SK-N-SH treated with all-trans-retinoic acid at 6 μM for 48 hours (cell line): ENCODE results near the gene LRTM1.

ENCODE experiments used
- ATAC-seq: fragments of 200-7000 bp; cut with Tn5 transposase; 3 replicates; pipeline ENCODE4 v1.9.1; 2020; ENCODE audit warnings: mild to moderate bottlenecking, moderate library complexity
- BACH2 ChIP-seq: fragments of 250-450 bp; sonication (Bioruptor Pico); IDR thresholded peaks from 2 replicates; pipeline ENCODE4 v1.9.0; 2021; ENCODE audit warnings: mild to moderate bottlenecking, borderline replicate concordance
- CSDC2 ChIP-seq: fragments of 250-450 bp; sonication (Bioruptor Pico); IDR thresholded peaks from 2 replicates; pipeline ENCODE4 v1.5.0; 2020; ENCODE audit warnings: mild to moderate bottlenecking, moderate library complexity
- ESRRG ChIP-seq: fragments of 250-450 bp; sonication (Bioruptor Pico); IDR thresholded peaks from 2 replicates; pipeline ENCODE4 v1.6.1; 2021; ENCODE audit warnings: mild to moderate bottlenecking
- GLIS3 ChIP-seq: fragments of 250-450 bp; sonication (Bioruptor Pico); IDR thresholded peaks from 2 replicates; pipeline ENCODE4 v1.5.0; 2020; ENCODE audit warnings: mild to moderate bottlenecking, moderate library complexity
- ISL1 ChIP-seq: fragments of 250-450 bp; sonication (Bioruptor Pico); IDR thresholded peaks from 2 replicates; pipeline ENCODE4 v2.1.2; 2022; ENCODE audit warnings: mild to moderate bottlenecking, moderate library complexity
- OSR1 ChIP-seq: fragments of 250-450 bp; sonication (Bioruptor Pico); IDR thresholded peaks from 2 replicates; pipeline ENCODE4 v1.8.0; 2022; ENCODE audit warnings: moderate library complexity, mild to moderate bottlenecking, inconsistent platforms
- PPARA ChIP-seq: fragments of 250-450 bp; sonication (Bioruptor Pico); IDR thresholded peaks from 2 replicates; pipeline ENCODE4 v1.5.0; 2020; ENCODE audit warnings: mild to moderate bottlenecking, borderline replicate concordance
- RARB ChIP-seq: fragments of 250-450 bp; sonication (Bioruptor Pico); IDR thresholded peaks from 2 replicates; pipeline ENCODE4 v1.8.0; 2021; ENCODE audit warnings: mild to moderate bottlenecking, moderate library complexity
- SNAI2 ChIP-seq: fragments of 250-450 bp; sonication (Bioruptor Pico); IDR thresholded peaks from 2 replicates; pipeline ENCODE4 v1.5.0; 2020; ENCODE audit warnings: mild to moderate bottlenecking, moderate library complexity
- TCF4 ChIP-seq: fragments of 250-450 bp; sonication (Bioruptor Pico); IDR thresholded peaks from 2 replicates; pipeline ENCODE4 v1.8.0; 2021; ENCODE audit warnings: mild to moderate bottlenecking, moderate library complexity, borderline replicate concordance
- TOX ChIP-seq: fragments of 250-450 bp; sonication (Bioruptor Pico); IDR thresholded peaks from 2 replicates; pipeline ENCODE4 v1.8.0; 2021; ENCODE audit warnings: mild to moderate bottlenecking, moderate library complexity, borderline replicate concordance
- ZC3H10 ChIP-seq: fragments of 250-450 bp; sonication (Bioruptor Pico); IDR thresholded peaks from 2 replicates; pipeline ENCODE4 v1.5.1; 2021; ENCODE audit warnings: mild to moderate bottlenecking, moderate library complexity
- ZFP3 ChIP-seq: fragments of 250-450 bp; sonication (Bioruptor Pico); IDR thresholded peaks from 2 replicates; pipeline ENCODE4 v1.5.0; 2020; ENCODE audit warnings: mild to moderate bottlenecking, moderate library complexity
- ZNF565 ChIP-seq: fragments of 450-650 bp; formaldehyde crosslinking; conservative IDR thresholded peaks from 2 replicates; pipeline ENCODE4 v1.5.0; 2020; ENCODE audit warnings: low read depth, mild to moderate bottlenecking, moderate library complexity
- ZNF70 ChIP-seq: fragments of 450-650 bp; formaldehyde crosslinking; IDR thresholded peaks from 2 replicates; pipeline ENCODE4 v1.5.0; 2020; ENCODE audit warnings: mild to moderate bottlenecking, moderate library complexity
- ZNF8 ChIP-seq: fragments of 450-650 bp; formaldehyde crosslinking; IDR thresholded peaks from 2 replicates; pipeline ENCODE4 v1.5.0; 2020; ENCODE audit warnings: mild to moderate bottlenecking, moderate library complexity
- TF ChIP-seq, protein P1 (sequence below): fragments of 250-450 bp; sonication (Bioruptor Pico); IDR thresholded peaks from 2 replicates; pipeline ENCODE4 v1.5.1; 2020; ENCODE audit warnings: low read depth, mild to moderate bottlenecking, moderate library complexity
- TF ChIP-seq, protein P2 (sequence below): fragments of 250-450 bp; sonication (Bioruptor Pico); IDR thresholded peaks from 2 replicates; pipeline ENCODE4 v1.8.0; 2020; ENCODE audit warnings: mild to moderate bottlenecking, moderate library complexity, borderline replicate concordance
- TF ChIP-seq, protein P3 (sequence below): fragments of 250-450 bp; sonication (Bioruptor Pico); IDR thresholded peaks from 2 replicates; pipeline ENCODE4 v1.8.0; 2021; ENCODE audit warnings: low read depth, mild to moderate bottlenecking, moderate library complexity, borderline replicate concordance
- TF ChIP-seq, protein P4 (sequence below): fragments of 250-450 bp; sonication (Bioruptor Pico); IDR thresholded peaks from 2 replicates; pipeline ENCODE4 v1.5.0; 2020; ENCODE audit warnings: mild to moderate bottlenecking, moderate library complexity
- TF ChIP-seq, protein P5 (sequence below): fragments of 250-450 bp; sonication (Bioruptor Pico); IDR thresholded peaks from 2 replicates; pipeline ENCODE4 v1.5.1; 2021; ENCODE audit warnings: mild to moderate bottlenecking, moderate library complexity

Gene LRTM1

DNA sequence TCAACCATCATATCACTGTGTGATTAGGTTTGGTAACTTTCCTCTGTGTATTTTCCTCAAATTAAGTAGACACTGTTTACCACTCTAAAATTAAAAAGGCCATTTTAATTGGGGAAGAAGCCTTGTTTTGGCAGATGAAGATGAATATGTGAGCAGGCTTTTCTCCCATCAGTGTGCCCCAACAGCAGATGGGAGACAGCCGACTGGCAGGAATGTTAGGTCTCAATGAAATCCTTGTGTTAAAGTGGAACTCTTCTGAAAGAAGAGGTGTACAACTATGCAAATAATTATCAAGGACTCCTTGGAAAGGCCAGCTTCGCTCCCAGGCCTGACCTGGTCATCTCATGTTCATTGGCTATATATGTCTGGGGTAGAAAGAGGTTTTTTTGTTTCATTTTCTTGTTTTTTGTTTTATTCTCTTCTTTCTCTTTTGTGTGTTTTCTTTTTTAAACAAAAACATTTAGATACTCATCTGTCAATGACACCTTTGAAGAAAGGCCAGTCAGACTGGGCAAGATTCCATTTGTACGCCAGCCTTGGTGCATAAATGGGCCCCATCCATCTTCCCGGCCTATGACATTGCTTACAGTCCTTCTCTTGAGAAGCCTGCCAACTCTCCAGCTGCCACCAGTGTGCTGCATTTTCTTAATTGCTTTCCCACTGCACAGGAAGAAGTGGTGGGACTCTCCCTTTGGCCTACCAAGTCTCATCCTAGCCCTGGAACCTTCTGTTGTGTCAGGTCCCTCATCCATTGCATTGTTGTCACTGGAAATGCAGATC, 25.8 kb downstream of the LRTM1 start:
- no peak for ATAC-seq
- TF ChIP-seq PPARA (no peak), CSDC2 (CRISPR knock-in tag) (no peak), SNAI2 (no peak), GLIS3 (CRISPR knock-in tag) (no peak), BACH2 (CRISPR knock-in tag) (no peak), ZC3H10 (CRISPR knock-in tag) (no peak), TOX (CRISPR knock-in tag) (no peak), RARB (CRISPR knock-in tag) (no peak), ZNF8 (no peak), OSR1 (no peak), ISL1 (CRISPR knock-in tag) (no peak), TCF4 (no peak), ZNF70 (no peak)
- TF ChIP-seq, protein P1, sequence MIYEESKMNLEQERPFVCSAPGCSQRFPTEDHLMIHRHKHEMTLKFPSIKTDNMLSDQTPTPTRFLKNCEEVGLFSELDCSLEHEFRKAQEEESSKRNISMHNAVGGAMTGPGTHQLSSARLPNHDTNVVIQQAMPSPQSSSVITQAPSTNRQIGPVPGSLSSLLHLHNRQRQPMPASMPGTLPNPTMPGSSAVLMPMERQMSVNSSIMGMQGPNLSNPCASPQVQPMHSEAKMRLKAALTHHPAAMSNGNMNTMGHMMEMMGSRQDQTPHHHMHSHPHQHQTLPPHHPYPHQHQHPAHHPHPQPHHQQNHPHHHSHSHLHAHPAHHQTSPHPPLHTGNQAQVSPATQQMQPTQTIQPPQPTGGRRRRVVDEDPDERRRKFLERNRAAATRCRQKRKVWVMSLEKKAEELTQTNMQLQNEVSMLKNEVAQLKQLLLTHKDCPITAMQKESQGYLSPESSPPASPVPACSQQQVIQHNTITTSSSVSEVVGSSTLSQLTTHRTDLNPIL, result no peak
- TF ChIP-seq, protein P2, sequence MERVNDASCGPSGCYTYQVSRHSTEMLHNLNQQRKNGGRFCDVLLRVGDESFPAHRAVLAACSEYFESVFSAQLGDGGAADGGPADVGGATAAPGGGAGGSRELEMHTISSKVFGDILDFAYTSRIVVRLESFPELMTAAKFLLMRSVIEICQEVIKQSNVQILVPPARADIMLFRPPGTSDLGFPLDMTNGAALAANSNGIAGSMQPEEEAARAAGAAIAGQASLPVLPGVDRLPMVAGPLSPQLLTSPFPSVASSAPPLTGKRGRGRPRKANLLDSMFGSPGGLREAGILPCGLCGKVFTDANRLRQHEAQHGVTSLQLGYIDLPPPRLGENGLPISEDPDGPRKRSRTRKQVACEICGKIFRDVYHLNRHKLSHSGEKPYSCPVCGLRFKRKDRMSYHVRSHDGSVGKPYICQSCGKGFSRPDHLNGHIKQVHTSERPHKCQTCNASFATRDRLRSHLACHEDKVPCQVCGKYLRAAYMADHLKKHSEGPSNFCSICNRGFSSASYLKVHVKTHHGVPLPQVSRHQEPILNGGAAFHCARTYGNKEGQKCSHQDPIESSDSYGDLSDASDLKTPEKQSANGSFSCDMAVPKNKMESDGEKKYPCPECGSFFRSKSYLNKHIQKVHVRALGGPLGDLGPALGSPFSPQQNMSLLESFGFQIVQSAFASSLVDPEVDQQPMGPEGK, result no peak
- TF ChIP-seq, all 23 proteins: peak for 0

DNA sequence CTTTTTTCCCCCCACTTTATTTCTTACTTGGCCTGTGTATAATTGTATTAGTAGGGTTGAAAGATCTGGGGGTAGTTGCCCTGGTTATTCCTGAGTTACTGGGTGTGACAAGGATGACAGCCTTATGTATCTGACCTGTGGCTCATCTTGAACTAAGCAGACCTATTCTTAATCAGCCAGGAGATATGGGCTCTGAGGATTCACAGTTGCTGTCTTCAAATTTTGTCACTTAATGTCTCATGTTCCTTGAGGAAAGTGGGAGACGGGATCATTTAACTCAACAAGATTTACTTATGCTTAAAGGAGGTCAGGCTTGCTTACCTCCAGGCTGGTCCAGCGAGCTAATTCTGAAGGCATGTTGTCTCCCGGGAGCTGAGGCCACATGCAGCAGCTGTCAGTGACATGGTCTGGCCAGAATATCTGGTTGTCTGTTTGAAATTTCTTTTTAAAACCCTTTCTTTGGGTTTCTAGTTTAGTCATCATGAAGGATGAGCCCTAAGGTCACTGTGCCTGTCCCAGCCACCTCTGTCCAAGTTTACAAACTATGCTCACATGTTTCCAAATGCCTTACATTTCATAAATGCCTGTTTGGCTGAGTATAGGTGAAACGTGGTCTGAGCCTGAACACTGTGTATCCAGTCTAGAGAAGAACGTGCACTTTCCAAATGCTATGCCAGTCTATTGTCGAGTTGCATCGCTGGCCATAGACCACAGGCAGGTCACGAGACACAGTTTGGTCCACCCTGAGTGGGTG, 26.8 kb downstream of the LRTM1 start:
- peak; percentile 41 for ATAC-seq
- TF ChIP-seq ZNF70 (no peak), ZNF565 (CRISPR knock-in tag) (no peak), ZNF8 (no peak), ESRRG (CRISPR knock-in tag) (no peak)

DNA sequence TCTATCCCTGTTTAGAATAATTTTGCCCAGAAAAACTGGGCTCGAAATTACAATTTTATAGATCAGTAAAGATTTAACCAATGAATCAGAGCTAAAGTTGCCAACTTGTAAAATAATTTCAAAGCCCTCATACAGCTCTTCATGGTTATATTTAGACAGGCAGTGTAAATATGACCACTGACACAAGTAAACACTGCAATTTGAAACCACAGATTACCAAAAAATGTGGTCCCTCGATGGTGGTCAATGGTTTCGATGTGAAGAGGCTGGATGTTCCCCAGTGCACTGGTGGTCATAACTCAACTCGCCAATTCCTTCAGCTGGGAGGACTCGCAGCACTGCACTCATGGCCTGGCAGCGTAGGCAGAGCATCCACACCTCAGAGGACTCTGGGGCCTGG, 28.6 kb downstream of the LRTM1 start:
- TF ChIP-seq, protein P3, sequence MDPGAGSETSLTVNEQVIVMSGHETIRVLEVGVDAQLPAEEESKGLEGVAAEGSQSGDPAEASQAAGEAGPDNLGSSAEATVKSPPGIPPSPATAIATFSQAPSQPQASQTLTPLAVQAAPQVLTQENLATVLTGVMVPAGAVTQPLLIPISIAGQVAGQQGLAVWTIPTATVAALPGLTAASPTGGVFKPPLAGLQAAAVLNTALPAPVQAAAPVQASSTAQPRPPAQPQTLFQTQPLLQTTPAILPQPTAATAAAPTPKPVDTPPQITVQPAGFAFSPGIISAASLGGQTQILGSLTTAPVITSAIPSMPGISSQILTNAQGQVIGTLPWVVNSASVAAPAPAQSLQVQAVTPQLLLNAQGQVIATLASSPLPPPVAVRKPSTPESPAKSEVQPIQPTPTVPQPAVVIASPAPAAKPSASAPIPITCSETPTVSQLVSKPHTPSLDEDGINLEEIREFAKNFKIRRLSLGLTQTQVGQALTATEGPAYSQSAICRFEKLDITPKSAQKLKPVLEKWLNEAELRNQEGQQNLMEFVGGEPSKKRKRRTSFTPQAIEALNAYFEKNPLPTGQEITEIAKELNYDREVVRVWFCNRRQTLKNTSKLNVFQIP (CRISPR knock-in tag), result no peak
- TF ChIP-seq, protein P2, result no peak
- TF ChIP-seq ZNF565 (CRISPR knock-in tag) (no peak), TCF4 (no peak), ZFP3 (no peak), RARB (CRISPR knock-in tag) (no peak), ZNF8 (no peak), BACH2 (CRISPR knock-in tag) (no peak), ESRRG (CRISPR knock-in tag) (no peak), CSDC2 (CRISPR knock-in tag) (no peak), OSR1 (no peak), GLIS3 (CRISPR knock-in tag) (no peak), ZNF70 (no peak)
- TF ChIP-seq, protein P4, sequence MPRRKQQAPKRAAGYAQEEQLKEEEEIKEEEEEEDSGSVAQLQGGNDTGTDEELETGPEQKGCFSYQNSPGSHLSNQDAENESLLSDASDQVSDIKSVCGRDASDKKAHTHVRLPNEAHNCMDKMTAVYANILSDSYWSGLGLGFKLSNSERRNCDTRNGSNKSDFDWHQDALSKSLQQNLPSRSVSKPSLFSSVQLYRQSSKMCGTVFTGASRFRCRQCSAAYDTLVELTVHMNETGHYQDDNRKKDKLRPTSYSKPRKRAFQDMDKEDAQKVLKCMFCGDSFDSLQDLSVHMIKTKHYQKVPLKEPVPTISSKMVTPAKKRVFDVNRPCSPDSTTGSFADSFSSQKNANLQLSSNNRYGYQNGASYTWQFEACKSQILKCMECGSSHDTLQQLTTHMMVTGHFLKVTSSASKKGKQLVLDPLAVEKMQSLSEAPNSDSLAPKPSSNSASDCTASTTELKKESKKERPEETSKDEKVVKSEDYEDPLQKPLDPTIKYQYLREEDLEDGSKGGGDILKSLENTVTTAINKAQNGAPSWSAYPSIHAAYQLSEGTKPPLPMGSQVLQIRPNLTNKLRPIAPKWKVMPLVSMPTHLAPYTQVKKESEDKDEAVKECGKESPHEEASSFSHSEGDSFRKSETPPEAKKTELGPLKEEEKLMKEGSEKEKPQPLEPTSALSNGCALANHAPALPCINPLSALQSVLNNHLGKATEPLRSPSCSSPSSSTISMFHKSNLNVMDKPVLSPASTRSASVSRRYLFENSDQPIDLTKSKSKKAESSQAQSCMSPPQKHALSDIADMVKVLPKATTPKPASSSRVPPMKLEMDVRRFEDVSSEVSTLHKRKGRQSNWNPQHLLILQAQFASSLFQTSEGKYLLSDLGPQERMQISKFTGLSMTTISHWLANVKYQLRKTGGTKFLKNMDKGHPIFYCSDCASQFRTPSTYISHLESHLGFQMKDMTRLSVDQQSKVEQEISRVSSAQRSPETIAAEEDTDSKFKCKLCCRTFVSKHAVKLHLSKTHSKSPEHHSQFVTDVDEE (CRISPR knock-in tag), result no peak
- TF ChIP-seq, protein P5, sequence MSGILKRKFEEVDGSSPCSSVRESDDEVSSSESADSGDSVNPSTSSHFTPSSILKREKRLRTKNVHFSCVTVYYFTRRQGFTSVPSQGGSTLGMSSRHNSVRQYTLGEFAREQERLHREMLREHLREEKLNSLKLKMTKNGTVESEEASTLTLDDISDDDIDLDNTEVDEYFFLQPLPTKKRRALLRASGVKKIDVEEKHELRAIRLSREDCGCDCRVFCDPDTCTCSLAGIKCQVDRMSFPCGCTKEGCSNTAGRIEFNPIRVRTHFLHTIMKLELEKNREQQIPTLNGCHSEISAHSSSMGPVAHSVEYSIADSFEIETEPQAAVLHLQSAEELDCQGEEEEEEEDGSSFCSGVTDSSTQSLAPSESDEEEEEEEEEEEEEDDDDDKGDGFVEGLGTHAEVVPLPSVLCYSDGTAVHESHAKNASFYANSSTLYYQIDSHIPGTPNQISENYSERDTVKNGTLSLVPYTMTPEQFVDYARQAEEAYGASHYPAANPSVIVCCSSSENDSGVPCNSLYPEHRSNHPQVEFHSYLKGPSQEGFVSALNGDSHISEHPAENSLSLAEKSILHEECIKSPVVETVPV (CRISPR knock-in tag), result no peak
- TF ChIP-seq, protein P1, result no peak
- ATAC-seq, result no peak
